GM19438 (cell line): ENCODE results near the gene AP1B1.

Experiments
- ATAC-seq: cut with Tn5 transposase; IDR thresholded peaks from one replicate; pipeline ENCODE4 v1.9.1; 2021; ENCODE audit warnings: low read depth; ENCODE audit not compliant: unreplicated experiment

AP1B1 gene

DNA sequence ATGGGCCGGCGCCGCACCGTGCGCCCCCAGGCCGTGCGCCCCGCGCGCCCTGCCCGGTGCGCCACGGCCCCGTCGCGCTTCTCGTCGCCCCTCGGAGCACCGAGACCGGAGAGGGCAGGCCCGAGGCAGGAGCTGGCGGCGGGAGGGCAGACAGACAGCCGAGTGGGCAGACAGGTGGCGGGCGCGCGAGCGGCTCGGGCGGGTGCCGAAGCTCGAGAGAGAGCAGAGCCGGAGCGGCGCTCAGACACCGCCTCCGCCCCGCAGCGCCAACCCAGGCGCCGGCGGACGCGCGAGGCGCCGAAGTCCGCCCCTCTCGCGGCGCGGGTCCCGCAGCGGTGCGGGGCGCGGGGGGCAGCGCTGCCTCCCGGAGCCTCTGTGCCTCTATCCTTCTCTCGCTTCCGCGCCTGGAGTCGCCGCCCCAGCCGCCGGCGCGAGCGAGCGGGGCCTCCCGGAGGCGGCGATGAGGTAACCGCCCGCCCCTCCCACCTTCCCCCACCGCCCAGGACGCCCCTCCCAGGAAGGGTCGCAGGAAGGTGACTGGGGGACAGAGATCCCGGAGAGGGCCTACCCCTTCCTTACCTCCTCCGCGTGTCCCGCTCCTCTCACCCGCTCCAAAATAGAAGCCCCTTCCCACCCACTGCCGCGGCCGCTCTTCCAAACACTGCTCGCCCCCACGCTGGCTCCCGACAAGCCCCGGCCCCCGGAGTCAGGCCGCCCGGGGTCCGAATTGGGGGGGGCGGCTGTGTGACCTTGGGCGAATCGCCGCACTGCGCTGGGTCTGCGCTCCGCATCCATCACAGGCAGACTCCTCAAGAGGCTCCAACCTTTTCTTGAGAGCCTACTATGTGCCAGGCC, 72.9 kb downstream of the AP1B1 start, which contains the start of gene RASL10A:
TSS of gene RASL10A (minus strand) at position 412 of the 855 bp plus-strand sequence. CDS start 451 bp downstream, outside the sequence.
- ATAC-seq: no peak

DNA sequence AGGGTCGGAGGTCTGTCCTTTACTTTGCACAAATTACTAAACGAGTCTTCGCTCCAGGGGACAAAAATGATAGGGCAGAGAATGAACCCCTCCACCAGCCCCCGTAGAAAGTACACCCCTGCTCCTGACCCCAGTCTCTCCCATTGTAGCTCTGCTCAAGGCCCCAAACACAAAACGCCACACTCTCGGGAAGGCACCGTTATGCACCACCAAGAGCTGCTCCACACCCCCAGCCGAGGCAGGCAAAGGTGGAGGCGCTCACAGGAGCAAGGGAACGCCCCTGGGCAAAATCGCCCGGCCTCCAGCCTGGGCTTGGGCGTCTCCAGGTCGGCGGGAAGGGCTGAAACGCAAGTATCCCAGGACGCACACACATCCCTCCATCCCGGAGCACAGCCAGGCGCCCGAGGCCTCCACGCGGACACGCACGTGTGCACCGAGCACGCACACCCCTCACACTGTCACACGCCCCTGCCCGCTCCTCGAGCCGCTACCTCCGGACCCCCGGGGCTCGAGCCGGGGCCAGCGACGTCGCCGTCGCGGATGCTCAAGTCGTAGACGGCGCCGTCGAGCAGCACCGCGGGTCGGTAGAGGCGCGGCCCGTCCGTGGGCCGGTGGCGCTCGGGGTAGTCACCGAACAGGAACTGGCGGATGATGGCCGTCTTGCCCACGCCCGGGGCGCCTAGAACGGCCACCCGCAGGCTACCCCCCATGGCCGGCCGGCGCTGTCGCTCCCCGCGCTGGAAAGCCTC, 73.7 kb downstream of the AP1B1 start:
- no peak for ATAC-seq

DNA sequence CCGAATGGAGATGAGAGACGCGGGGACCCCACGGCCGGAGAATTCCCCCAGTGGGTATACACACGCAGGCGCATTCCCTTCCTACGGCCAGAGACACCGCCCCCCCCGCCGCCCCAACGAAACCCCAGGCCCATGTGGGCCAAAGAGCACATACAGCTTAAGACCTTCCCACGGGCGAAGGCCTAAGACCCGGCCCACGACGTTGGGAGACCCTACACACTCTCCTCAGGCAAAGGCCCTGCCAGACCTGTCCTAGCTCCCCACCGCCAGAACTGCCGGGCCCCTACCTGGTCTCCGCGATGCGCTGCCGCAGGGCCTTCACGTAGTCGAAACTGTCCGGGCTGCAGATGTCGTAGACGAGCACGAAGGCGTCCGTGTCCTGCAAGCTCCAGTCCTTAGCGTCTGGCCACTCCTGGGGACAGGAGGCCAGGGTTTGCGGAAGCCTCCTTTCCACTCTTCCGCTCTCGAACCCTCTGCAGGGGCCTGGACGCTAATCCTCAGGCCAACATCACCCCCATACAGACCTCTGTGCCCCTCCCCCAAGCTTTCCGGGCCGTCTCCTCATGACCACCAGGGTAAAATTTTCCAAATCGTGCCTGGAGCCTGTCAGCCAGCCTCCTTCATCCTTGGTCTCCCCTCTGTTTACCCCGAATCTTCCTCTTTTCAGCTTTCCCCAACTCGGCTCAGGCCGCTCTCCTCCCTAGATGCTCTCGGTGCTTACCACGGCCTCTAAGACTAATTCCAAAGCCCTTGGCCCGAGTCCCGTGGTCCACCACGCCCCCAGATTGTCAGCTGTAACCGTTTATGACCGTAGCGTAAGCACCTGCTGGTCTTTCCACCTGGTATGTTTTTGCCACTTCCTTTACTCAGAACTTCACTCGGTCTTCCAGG, 74.5 kb downstream of the AP1B1 start:
- ATAC-seq: no peak

DNA sequence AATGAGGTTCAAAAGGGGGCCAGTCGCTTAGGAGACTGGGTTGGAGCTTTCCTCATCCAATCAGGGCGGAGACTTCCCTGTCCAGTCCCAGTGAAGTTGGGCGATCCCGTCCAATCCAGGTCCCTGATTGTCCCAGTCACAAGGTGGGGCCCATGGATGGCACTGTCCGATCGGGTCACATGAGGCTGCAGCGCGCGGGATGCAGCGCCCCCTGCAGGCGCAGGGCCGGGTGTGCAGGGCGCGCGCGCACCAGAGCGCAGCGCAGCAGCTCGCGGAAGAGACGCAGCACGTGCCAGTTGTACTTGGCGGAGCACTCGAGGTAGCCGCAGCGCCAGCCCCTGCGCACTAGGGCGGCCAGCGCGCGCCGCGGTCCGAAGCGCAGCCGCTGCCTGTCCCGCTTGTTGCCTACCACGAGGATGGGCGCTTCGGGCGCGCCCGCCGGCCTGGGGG, 75.2 kb downstream of the AP1B1 start:
- ATAC-seq: no peak

DNA sequence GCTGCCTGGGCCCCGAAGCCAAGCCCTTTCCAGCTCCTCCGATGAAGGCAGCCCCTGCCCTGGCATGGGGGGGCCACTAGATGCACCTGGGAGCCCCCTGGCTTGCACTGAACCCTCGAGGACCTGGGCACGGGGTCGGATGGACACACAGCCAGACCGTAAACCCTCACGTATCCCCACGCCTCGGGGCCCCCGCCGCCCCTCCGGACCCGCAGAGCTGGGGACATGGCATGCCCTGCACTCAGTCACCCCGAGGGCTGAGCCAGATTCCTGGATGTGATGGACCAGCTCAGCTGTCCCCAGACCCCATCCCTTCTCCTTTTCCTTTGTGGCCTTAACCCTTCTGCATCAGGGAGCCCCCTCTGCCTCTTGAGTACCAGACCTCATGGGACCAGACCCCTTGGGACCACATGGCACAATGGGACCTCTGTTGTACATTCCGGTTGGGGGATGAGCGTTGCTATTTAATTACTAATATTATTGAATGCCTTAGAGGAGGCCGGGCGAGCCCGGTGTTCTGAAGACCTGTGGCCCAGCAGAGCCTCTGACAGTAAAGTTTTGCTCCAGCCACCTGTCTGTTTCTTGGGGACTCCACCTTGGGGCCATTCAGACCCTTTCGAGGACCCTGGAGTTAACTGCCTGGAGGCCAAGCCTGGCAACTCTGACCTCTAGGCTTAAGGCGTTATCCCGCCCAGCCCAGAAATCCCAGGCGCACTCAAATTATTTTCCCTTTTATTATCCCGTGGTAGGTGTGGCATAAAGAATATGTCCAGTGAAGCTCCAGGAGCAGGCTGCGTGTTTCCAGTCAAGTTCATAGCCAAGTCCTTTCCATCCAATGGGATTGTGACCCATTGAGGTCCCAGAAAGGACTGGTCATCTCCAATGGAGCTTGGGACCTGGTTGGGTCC, 75.9 kb downstream of the AP1B1 start:
- no peak for ATAC-seq

DNA sequence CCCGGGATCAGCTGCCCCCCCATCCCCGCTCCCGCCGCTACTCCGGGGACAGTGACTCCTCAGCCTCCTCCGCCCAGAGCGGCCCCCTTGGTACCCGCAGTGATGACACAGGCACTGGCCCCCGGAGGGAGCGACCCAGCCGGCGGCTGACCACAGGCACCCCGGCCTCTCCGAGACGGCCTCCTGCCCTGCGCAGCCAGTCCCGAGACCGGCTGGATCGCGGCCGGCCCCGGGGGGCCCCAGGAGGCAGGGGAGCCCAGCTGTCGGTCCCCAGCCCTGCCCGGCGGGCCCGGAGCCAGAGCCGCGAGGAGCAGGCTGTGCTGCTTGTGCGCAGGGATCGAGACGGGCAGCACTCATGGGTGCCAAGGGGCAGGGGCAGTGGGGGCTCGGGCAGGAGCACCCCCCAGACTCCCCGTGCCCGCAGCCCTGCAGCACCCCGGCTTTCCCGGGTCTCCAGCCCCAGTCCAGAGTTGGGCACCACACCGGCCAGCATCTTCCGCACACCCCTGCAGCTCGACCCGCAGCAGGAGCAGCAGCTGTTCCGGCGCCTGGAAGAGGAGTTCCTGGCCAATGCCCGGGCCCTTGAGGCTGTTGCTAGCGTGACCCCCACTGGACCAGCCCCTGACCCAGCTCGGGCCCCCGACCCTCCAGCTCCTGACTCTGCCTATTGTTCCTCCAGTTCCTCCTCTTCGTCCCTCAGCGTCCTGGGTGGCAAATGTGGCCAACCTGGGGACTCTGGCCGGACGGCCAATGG, 76.7 kb downstream of the AP1B1 start:
- ATAC-seq: no peak

DNA sequence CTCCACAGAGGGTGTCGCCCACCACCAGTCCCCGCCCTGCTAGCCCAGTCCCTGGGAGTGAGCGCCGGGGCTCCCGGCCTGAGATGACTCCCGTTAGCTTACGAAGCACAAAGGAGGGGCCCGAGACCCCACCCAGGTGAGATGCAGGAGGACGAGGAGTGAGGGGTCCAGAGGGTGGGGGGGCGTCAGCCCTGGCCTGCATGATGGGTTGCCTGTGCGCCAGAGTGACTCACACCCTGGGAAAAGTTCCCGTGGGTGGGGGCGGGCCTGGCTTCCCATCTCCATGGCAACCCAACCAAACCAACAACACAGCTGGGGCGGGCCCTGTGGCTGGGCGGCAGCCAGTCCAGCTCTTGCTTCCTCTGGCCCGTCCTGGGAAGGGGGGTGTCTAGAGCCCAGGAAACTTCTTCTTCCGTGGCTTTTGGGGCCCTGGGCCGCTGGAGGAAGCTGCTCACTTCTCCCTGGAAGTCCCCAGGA, 77.5 kb downstream of the AP1B1 start:
- ATAC-seq: no peak

DNA sequence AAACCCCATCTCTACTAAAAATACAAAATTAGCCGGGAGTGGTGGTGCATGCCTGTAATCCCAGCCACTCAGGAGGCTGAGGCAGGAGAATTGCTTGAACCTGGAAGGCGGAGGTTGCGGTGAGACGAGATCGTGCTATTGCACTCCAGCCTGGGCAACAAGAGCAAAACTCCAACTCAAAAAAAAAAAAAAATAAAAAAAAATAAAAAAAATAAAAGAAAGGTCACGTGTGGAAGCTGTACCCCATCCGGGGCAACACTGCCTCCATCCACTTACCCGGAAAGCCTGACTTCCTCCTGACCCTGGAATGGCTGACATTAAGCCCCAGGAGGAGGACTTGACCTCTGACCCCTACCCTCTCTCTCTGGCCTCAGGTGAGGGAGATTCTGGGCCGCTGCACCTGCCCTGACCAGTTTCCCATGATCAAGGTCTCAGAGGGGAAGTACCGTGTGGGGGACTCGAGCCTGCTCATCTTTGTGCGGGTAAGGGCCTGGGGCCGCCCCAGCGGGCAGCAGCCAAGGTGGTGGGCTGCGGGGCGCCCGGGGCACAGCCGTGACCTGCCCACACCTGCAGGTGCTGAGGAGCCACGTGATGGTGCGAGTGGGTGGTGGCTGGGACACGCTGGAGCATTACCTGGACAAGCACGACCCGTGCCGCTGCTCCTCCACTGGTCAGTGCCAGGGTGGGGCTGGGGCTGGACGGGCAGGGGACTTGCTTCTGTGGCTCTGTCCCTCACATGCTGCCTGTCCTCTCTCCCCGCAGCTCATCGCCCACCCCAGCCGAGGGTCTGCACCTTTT, 78.1 kb downstream of the AP1B1 start:
- ATAC-seq: no peak

DNA sequence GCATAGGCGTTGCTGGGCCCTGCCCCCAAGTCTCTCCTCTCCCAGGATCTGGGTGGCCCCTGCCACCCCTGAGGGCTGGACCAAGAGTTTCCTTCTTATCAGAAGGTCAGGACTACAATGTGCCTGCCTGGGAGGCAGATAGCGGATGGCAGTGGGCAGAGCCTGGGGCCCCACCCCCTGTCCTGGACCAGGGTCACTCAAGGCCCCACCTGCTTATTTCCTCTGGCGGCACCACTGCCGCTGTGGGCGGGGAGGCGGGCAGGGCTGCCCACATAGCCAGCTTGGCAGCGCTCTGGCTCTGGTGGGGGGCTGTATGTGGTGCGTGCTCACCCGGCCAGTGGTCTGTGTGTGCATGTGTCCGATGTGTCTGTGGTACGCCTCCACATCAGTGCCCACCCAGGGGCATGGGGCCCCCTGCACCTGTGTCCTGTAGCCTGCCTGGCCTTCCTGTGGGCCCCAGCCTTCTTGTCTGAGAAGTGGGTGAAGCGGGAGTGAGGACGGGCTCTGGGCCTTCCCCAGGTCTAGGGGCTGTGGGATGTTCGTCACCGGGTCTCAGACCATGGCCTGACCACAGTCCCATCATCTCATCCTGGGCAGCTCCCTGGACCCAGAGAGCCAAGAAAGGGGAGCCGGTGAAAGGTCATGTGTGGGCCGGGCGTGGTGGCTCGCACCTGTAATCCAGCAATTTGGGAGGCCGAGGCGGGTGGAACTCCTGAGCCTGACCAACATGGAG, 78.9 kb downstream of the AP1B1 start:
- ATAC-seq: no peak

DNA sequence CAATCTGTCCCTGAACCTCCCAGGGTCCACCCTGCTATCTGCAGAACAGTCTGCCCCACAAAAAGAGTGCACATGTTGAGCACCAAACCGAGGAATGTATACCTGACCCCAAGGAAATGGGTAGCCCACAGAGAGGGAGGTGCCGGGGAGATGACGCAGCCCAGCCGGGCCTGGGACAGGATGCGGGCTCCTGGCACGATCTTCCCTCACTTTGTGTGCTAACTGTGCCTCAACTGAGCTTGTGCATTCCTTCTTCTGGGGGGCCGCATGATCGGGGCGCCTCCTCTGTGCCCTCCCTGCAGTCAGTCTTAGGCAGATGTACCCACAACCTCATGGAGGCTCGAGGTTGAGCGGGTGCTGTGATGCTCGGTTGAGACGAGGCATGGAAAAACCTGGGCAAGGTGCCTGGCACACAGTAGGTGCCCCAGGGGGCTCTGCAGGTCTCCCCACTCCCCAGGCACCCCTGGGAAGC, 79.5 kb downstream of the AP1B1 start:
- ATAC-seq: no peak

DNA sequence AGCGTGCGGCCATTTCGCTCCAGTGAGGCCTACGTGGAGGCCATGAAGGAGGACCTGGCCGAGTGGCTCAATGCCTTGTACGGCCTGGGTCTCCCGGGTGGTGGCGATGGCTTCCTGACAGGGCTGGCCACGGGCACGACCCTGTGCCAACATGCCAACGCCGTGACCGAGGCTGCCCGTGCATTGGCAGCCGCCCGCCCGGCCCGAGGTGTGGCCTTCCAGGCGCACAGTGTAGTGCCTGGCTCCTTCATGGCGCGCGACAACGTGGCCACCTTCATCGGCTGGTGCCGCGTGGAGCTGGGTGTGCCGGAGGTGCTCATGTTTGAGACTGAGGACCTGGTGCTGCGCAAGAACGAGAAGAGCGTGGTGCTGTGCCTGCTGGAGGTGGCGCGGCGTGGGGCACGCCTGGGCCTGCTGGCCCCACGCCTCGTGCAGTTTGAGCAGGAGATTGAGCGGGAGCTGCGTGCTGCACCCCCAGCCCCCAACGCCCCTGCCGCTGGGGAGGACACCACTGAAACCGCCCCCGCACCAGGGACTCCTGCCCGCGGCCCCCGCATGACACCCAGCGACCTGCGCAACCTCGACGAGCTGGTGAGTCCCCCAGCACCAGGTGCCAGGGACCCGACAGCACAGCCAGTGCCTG, 80.1 kb downstream of the AP1B1 start:
- no peak for ATAC-seq

DNA sequence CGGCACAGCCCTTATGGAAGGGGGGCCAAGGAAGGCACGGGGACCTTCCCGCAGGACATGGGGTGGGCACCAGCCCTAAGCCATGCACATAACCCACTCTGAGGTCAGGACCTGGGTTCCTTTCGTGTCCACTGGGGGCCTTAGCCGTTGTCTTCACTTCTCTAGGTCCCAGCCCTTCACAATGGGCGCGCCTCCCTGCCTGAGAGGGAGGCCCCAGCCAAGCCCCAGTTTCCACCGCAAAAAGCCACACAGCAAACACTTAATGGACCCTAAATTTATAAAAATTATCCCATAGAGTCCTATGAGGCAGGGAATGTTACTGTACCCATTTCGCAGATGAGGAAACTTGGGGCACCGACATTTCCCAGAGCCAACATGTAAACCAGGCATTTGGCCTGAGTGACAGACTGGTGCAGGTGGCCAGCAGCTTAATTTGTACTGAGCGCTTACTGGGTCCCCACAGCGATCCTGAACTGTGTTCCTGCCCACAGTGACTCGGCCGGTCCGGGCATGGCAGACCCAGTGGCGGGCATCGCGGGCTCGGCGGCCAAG, 80.7 kb downstream of the AP1B1 start:
- no peak for ATAC-seq

DNA sequence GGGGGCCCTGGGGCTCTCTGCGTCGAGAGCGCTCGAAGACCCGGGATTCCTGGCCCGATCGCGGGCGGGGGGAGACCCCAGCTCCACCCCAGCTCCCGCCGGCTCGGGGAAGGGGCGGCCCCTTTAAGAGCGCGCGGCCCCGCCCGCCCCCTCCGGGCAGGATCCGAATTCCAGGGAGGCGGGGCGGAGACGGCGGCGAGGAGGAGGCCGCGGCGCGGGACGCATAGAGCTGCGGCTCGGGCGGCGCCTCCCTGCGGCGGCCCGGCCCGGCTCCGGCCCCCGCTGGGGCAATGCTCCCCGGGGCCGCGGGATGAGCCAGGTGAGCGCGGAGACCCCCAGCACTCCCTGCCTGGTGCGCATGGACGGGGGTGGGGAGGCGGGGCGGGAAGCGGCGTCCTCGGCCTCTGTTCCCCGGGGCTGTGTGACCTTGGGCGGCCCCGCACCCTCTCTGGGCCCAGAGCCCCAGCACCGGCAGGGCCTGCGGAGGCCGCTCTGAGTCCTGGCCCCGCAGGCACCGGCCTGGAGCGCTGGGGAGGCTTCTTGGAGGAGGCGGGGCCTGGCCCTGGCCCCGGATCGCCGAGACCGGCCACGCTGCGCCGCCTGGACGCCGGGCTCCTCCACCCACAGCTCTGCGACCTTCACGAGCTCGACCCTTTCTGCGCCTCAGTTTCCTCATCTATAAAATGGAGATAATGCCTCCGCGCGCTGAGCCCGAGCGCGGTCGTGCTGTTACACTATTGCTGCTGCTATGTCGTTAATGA, 81.4 kb downstream of the AP1B1 start:
- ATAC-seq: no peak

DNA sequence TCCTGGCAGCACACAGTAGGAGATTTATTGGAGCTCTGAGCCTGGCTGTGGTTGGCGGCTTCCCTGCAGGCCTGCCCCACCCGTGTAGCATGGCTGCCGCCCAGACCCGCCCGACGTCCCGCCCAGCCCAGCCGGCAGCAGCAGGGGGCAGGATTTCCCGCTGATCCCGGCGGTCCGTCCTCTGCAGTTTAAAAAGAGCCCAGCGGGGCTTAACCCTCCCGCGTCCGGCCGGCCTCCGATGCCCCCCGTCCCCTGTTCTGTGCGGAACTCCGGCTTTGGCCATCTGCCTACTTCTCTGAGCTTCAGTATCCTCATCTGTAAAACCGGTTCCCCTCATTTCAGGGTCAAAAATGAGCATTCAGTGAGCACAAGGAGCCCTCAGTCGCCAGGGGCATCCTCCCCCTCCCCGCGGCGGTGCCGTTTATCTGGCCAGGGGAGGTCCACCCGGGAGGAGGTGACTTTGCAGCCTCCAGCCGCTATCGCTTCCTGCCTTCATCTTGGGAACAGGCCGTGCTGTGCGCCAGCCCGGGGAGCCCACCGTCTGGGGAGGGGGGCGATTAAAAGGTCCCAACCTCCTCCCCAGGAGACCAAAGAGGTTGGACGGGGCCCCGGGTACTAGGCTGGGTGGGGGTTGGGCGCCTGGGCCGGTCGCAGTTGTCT, 82.1 kb downstream of the AP1B1 start, which contains the start of gene GAS2L1:
TSS of gene GAS2L1 (plus strand) at position 476 of the 660 bp plus-strand sequence. CDS start 1,456 bp downstream, outside the sequence.
- ATAC-seq: no peak

DNA sequence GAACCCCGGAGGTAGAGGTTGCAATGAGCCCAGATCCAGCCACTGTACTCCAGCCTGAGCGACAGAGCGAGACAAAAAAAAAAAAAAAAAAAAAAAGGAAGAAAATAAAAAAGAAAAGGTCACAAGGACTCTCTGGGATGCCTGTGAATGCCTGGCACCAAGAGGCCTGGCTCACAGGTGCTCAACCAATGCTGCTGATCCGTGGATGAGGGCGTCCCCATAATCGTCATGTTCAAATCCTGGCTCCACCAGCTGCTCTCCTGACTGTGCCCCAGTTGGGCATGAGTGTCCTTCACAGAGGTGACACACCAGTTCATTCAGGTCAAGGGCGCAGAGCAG, 82.6 kb downstream of the AP1B1 start:
- no peak for ATAC-seq
